Trophoblast cell (in vitro differentiated cells and primary cell): ENCODE measurements around the gene PIK3AP1.
A peak's percentile ranks its signal among the peaks of the same experiment; 100 is the strongest.

Experiments used
- DNase-seq, 2 donors: peaks; one replicate each; pipeline ENCODE4 v3.0.0-alpha.2; 2016
- H2AFZ ChIP-seq: 2 replicates; pipeline ENCODE4 v1.6.1; 2013; ENCODE audit warnings: low read length, moderate library complexity, mild to moderate bottlenecking; ENCODE audit not compliant: insufficient read depth, poor library complexity
- H2AK5ac ChIP-seq: 2 replicates; pipeline ENCODE4 v1.6.1; 2013; ENCODE audit warnings: mild to moderate bottlenecking, low read length
- H2BK120ac ChIP-seq: 2 replicates; pipeline ENCODE4 v1.6.1; 2013; ENCODE audit warnings: low read length, mild to moderate bottlenecking, moderate library complexity; ENCODE audit not compliant: insufficient read depth, poor library complexity
- H2BK12ac ChIP-seq: 2 replicates; pipeline ENCODE4 v1.6.1; 2013; ENCODE audit warnings: mild to moderate bottlenecking, low read length, moderate library complexity
- H2BK5ac ChIP-seq: 2 replicates; pipeline ENCODE4 v1.6.1; 2013; ENCODE audit warnings: low read length, low read depth, moderate library complexity, mild to moderate bottlenecking; ENCODE audit not compliant: poor library complexity
- H3K14ac ChIP-seq: 2 replicates; pipeline ENCODE4 v1.6.1; 2013; ENCODE audit warnings: mild to moderate bottlenecking, low read length
- H3K18ac ChIP-seq: 2 replicates; pipeline ENCODE4 v1.6.1; 2013; ENCODE audit warnings: mild to moderate bottlenecking, low read length
- H3K23ac ChIP-seq: 2 replicates; pipeline ENCODE4 v1.6.1; 2013; ENCODE audit warnings: low read length
- H3K27ac ChIP-seq: 2 replicates; pipeline ENCODE4 v1.5.1; 2013; ENCODE audit warnings: low read depth, mild to moderate bottlenecking, inconsistent platforms, low read length, moderate library complexity
- H3K27me3 ChIP-seq: 2 replicates; pipeline ENCODE4 v1.6.1; 2013; ENCODE audit warnings: inconsistent platforms, mild to moderate bottlenecking, low read length, moderate library complexity; ENCODE audit not compliant: insufficient read depth
- H3K36me3 ChIP-seq, 2 experiments: 1 replicate in 1 of 2; 2 replicates in 1 of 2; pipeline ENCODE4 v1.6.1; 2013; ENCODE audit warnings: low read length in 2 of 2, mild to moderate bottlenecking in 2 of 2, moderate library complexity in 1 of 2; ENCODE audit not compliant: insufficient read depth in 2 of 2, control insufficient read depth in 1 of 2
- H3K4ac ChIP-seq: 2 replicates; pipeline ENCODE4 v1.6.1; 2013; ENCODE audit warnings: low read depth, mild to moderate bottlenecking, low read length, moderate library complexity
- H3K4me1 ChIP-seq, 2 experiments: 1 replicate in 1 of 2; 2 replicates in 1 of 2; pipeline ENCODE4 v1.6.1; 2013; ENCODE audit warnings: low read length in 2 of 2, mild to moderate bottlenecking in 2 of 2, moderate library complexity in 1 of 2; ENCODE audit not compliant: insufficient read depth in 2 of 2, control insufficient read depth in 1 of 2
- H3K4me2 ChIP-seq: 2 replicates; pipeline ENCODE4 v1.6.1; 2013; ENCODE audit warnings: inconsistent platforms, mild to moderate bottlenecking, low read length, moderate library complexity
- H3K4me3 ChIP-seq: 2 replicates; pipeline ENCODE4 v1.5.1; 2013; ENCODE audit warnings: mild to moderate bottlenecking, low read depth, low read length, inconsistent platforms
- H3K79me1 ChIP-seq: one replicate; pipeline ENCODE4 v1.6.1; 2013; ENCODE audit warnings: low read length
- H3K79me2 ChIP-seq: 2 replicates; pipeline ENCODE4 v1.6.1; 2013; ENCODE audit warnings: low read length, mild to moderate bottlenecking; ENCODE audit not compliant: control insufficient read depth, insufficient read depth, poor library complexity
- H3K9ac ChIP-seq: 2 replicates; pipeline ENCODE4 v1.6.1; 2013; ENCODE audit warnings: mild to moderate bottlenecking, low read length
- H3K9me3 ChIP-seq: 2 replicates; pipeline ENCODE4 v1.6.1; 2013; ENCODE audit warnings: low read depth, mild to moderate bottlenecking, control low read depth, inconsistent platforms, low read length; ENCODE audit not compliant: insufficient read depth
- H4K12ac ChIP-seq: 2 replicates; pipeline ENCODE4 v1.6.1; 2013; ENCODE audit warnings: low read depth, mild to moderate bottlenecking, low read length, moderate library complexity
- H4K8ac ChIP-seq: 2 replicates; pipeline ENCODE4 v1.6.1; 2013; ENCODE audit warnings: low read depth, mild to moderate bottlenecking, low read length, moderate library complexity
- H4K91ac ChIP-seq: one replicate; pipeline ENCODE4 v1.6.1; 2013; ENCODE audit warnings: low read depth, mild to moderate bottlenecking, low read length, moderate library complexity
- WGBS: extraction: QIAGEN DNeasy Blood & Tissue Kit; methylation state at CpG from one replicate; pipeline ENCODE4 v1.1.7; 2013; ENCODE audit warnings: missing lambda C conversion rate; ENCODE audit not compliant: insufficient read length, insufficient coverage; ENCODE audit errors: extremely low coverage; 5-methylcytosine and 5-hydroxymethylcytosine counted together

PIK3AP1 gene

GRCh38 chr10:96666741-96667140 lies 53.6 kb downstream of the PIK3AP1 start:
- H3K4me3 ChIP-seq = no peak overlapping the region
- H3K18ac ChIP-seq = no peak overlapping the region
- H3K4me1 ChIP-seq = peaks cover 0 to 2% of the 10 kb centered on the region in 2 experiments
- no peak overlapping the region for H2BK5ac ChIP-seq
- H3K14ac ChIP-seq = no peak overlapping the region
- no peak overlapping the region for H2AK5ac ChIP-seq
- H3K4ac ChIP-seq = no peak overlapping the region
- H2BK120ac ChIP-seq = no peak overlapping the region
- no peak overlapping the region for H4K91ac ChIP-seq
- H3K79me2 ChIP-seq = no peaks in the 10 kb centered on the region
- WGBS = no CpG with 5 or more reads among the region's 3 CpGs
- no peaks in the 10 kb centered on the region for H3K27me3 ChIP-seq
- no peak overlapping the region for H3K27ac ChIP-seq
- peak overlapping the region; percentile 5 for H3K9ac ChIP-seq
- H3K4me2 ChIP-seq = no peak overlapping the region
- no peak overlapping the region for H3K23ac ChIP-seq
- H4K12ac ChIP-seq = no peak overlapping the region
- H3K36me3 ChIP-seq = no peaks in the 10 kb centered on the region
- no peak for DNase-seq
- no peaks in the 10 kb centered on the region for H3K79me1 ChIP-seq
- H2AFZ ChIP-seq = no peak overlapping the region
- no peaks in the 10 kb centered on the region for H3K9me3 ChIP-seq
- no peak overlapping the region for H2BK12ac ChIP-seq
- H4K8ac ChIP-seq = no peak overlapping the region

DNA sequence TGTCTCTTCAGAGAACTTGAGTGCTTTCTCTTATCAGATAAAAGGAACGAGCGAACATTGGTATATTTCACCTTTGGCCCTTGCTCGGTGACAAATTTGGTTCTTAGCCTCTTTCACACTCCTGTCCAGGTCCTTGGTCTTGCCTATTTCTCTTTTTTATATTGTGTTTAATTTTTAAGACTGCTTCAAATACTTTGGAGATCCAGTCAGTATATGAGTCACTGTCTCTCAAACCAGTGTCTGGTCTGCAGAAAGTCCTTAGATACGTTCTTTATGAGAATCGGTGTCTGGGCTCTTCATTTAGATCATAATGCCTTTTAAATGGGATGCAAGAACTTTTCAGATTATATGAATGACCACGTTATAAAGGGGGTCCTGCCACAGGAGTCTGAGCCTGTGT lies 55.0 kb downstream of the PIK3AP1 start:
- Histone ChIP-seq H2BK5ac (no peak overlapping the region), H3K4me1 (peaks cover 0 to 2% of the 10 kb centered on the region in 2 experiments), H3K4me3 (no peak overlapping the region), H2BK12ac (no peak overlapping the region), H3K36me3 (no peaks in the 10 kb centered on the region), H3K23ac (no peak overlapping the region), H2AK5ac (no peak overlapping the region), H4K91ac (no peak overlapping the region), H2AFZ (no peak overlapping the region), H4K8ac (no peak overlapping the region), H4K12ac (no peak overlapping the region), H2BK120ac (no peak overlapping the region), H3K9ac (no peak overlapping the region), H3K18ac (no peak overlapping the region), H3K27ac (no peak overlapping the region), H3K9me3 (no peaks in the 10 kb centered on the region), H3K4ac (no peak overlapping the region), H3K14ac (no peak overlapping the region), H3K27me3 (no peaks in the 10 kb centered on the region), H3K79me2 (no peaks in the 10 kb centered on the region), H3K79me1 (no peaks in the 10 kb centered on the region), H3K4me2 (no peak overlapping the region)
- WGBS = no CpG with 5 or more reads among the region's 6 CpGs
- peak in 1 of 2 donors; percentile 53 for DNase-seq

DNA sequence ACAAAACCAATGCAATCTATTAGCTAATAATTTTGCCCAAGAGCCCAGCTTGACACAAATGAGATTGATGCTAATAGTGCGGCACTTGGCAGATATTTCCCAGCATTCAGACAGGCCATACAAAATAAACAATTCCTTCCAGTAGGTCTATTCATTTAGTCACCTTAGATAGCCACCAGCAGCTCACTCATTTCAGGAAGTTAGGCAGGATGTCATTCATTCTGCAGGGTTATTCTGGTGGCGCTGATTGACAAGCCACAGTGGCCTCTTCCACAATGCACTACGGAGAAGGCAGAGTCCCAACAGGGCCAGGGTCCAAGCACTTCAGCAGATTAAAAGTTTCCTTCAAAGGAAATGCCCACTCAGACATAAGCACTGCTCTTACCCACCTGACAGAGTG lies 55.8 kb downstream of the PIK3AP1 start:
- no peak overlapping the region for H2BK120ac ChIP-seq
- H3K27me3 ChIP-seq = no peaks in the 10 kb centered on the region
- no peak overlapping the region for H2BK5ac ChIP-seq
- H3K4me1 ChIP-seq = peaks cover 0 to 2% of the 10 kb centered on the region in 2 experiments
- H3K4me3 ChIP-seq = no peak overlapping the region
- no peaks in the 10 kb centered on the region for H3K9me3 ChIP-seq
- H3K14ac ChIP-seq = no peak overlapping the region
- no peak overlapping the region for H3K23ac ChIP-seq
- H2AFZ ChIP-seq = no peak overlapping the region
- no peak overlapping the region for H3K4me2 ChIP-seq
- no peaks in the 10 kb centered on the region for H3K79me1 ChIP-seq
- WGBS = no CpG with 5 or more reads among the region's 3 CpGs
- H3K4ac ChIP-seq = no peak overlapping the region
- no peak overlapping the region for H4K91ac ChIP-seq
- DNase-seq = peak in 1 of 2 donors; percentile 62
- H3K9ac ChIP-seq = no peak overlapping the region
- H3K79me2 ChIP-seq = no peaks in the 10 kb centered on the region
- no peak overlapping the region for H2BK12ac ChIP-seq
- H4K12ac ChIP-seq = no peak overlapping the region
- no peak overlapping the region for H3K18ac ChIP-seq
- no peak overlapping the region for H2AK5ac ChIP-seq
- no peak overlapping the region for H4K8ac ChIP-seq
- no peak overlapping the region for H3K27ac ChIP-seq
- H3K36me3 ChIP-seq = no peaks in the 10 kb centered on the region

- H3K4ac ChIP-seq = no peak overlapping the region
- no peak overlapping the region for H4K8ac ChIP-seq
- DNase-seq = no peak
- H3K4me1 ChIP-seq = peaks cover 0 to 2% of the 10 kb centered on the region in 2 experiments
- H2BK12ac ChIP-seq = no peak overlapping the region
- H2AFZ ChIP-seq = no peak overlapping the region
- no peak overlapping the region for H2AK5ac ChIP-seq
- no peak overlapping the region for H3K23ac ChIP-seq
- no peak overlapping the region for H3K9ac ChIP-seq
- no peaks in the 10 kb centered on the region for H3K79me2 ChIP-seq
- no peak overlapping the region for H3K4me3 ChIP-seq
- no peak overlapping the region for H3K14ac ChIP-seq
- H3K27me3 ChIP-seq = no peaks in the 10 kb centered on the region
- no peak overlapping the region for H3K4me2 ChIP-seq
- no peaks in the 10 kb centered on the region for H3K79me1 ChIP-seq
- H3K27ac ChIP-seq = no peak overlapping the region
- H4K91ac ChIP-seq = no peak overlapping the region
- no peak overlapping the region for H2BK120ac ChIP-seq
- H4K12ac ChIP-seq = no peak overlapping the region
- H3K18ac ChIP-seq = no peak overlapping the region
- no peak overlapping the region for H2BK5ac ChIP-seq
- no peaks in the 10 kb centered on the region for H3K9me3 ChIP-seq
- H3K36me3 ChIP-seq = no peaks in the 10 kb centered on the region
These were observed 56.5 kb downstream of the PIK3AP1 start for GRCh38 chr10:96663797-96664196.
